Right lobe of liver (tissue), 6 donors: ENCODE measurements around the gene CROCC2. TPM values are rescaled to one million over a fixed set of nuclear protein-coding genes. Genes with fewer than 3 reads are reported as not detected.
A peak's percentile ranks its signal among the peaks of the same experiment; 100 is the strongest.

Experiments used
- ATAC-seq, 4 donors: fragments of 200-7000 bp; cut with Tn5 transposase; one replicate each; pipeline ENCODE4 v1.9.1; 2020; ENCODE audit warnings: mild to moderate bottlenecking in 4 of 4, moderate library complexity in 4 of 4
- DNase-seq, 3 donors: peaks; one replicate each; pipeline ENCODE4 v3.0.0-alpha.2; 2020
- H3K27ac ChIP-seq, 3 donors: fragments of 200-600 bp; one replicate each; pipeline ENCODE4 v1.8.0; 2022
- H3K27me3 ChIP-seq, 2 donors: fragments of 200-600 bp; one replicate each; pipeline ENCODE4 v1.8.0; 2022
- H3K36me3 ChIP-seq, 4 donors: fragments of 200-600 bp; sonication (generic) in 1 of 4; one replicate each; pipeline versions ENCODE4 v1.5.1 to v1.8.0; 2017 to 2022; ENCODE audit warnings: control low read depth in 1 of 4
- H3K4me1 ChIP-seq, 4 donors: fragments of 200-600 bp; sonication (generic) in 1 of 4; one replicate each; pipeline versions ENCODE4 v1.5.1 to v1.8.0; 2017 to 2022; ENCODE audit warnings: control low read depth in 1 of 4
- H3K4me3 ChIP-seq, 3 donors: fragments of 200-600 bp; one replicate each; pipeline ENCODE4 v1.8.0; 2022
- H3K9me3 ChIP-seq, 4 donors: fragments of 200-600 bp; sonication (generic) in 1 of 4; one replicate each; pipeline versions ENCODE4 v1.5.1 to v1.8.0; 2017 to 2022; ENCODE audit warnings: control low read depth in 1 of 4
- POLR2A ChIP-seq: fragments of 450-650 bp; IDR thresholded peaks from one replicate; pipeline ENCODE4 v1.6.1; 2017; ENCODE audit warnings: antibody characterized with exemption, mild to moderate bottlenecking
- WGBS: methylation state at CpG from one replicate; pipeline ENCODE4 v1.1.6; 2018; ENCODE audit warnings: low coverage, low lambda C conversion rate; ENCODE audit not compliant: insufficient coverage; ENCODE audit errors: missing lambda C conversion rate; 5-methylcytosine and 5-hydroxymethylcytosine counted together
- intact Hi-C, 2 donors: fragments of 100-400 bp; cut with DNase I; formaldehyde crosslinking; loops; one replicate each; pipeline versions ENCODE4 v1.11.2 to v1.14.1; 2022
- total RNA-seq, 6 experiments: library from RNA; depleted of rRNA in 2 of 6; stranded (reverse); fragments of >200 nt in 2 of 6; fragmentation: NEBNext Ultra II Directional in 3 of 6; extraction: Animal tissue kit (Norgen Biotek cat#: 25700) in 3 of 6; gene quantifications; one replicate each; pipeline versions ENCODE4 v1.1.0 to v1.2.4, GENCODE V29; 2016 to 2023
- TF ChIP-seq, protein P1 (sequence below), 4 donors: fragments of 200-600 bp in 3 of 4; fragments of 450-650 bp in 1 of 4; IDR thresholded peaks; one replicate each; pipeline versions ENCODE4 v1.5.1 to v1.8.0; 2016 to 2022; ENCODE audit warnings: antibody characterized with exemption in 4 of 4, mild to moderate bottlenecking in 2 of 4
- donor health status: DM: no; HTN: yes; CAD: no.
- donor health status: DM: no; HTN: no; CAD: no.
- donor health status: DM: no; HTN: no; CAD: no.
- donor health status: DM: no; HTN: yes; CAD: no.
- donor health status: DM: no; HTN: yes; CAD: no.

CROCC2 gene
- total RNA-seq, 6 experiments from 2014 or later = 0.06 to 0.15 (median 0.12) TPM; not detected in 1

DNA sequence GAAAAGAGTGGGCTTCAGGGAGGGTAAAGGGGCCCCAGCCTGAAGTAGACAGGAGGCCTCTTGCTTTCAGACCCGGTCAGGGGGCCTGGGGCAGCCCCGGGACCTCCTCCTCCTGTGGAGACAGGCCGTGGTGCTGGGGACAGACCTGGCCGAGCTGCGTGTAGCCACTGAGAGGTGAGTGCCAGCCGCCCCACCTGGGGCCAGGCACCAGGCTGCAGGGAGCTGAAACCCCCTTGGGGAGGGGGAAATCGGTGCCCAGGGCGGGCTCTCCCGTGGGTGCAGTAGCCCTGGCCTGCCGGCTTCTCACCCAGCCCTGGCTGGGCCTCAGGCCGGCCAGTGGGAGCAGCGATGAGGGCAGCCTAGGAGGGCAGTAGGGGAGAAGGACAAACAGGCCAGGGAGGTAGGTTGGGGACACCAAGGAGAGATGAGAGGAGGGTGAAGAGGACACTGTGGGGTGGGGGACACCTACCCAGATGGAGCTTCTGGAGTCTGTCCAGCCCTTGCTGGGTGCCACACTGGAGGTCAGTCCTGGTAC, 24.0 kb downstream of the CROCC2 start:
- H3K27me3 ChIP-seq = no peaks in the 10 kb centered on the region
- no peak overlapping the region for H3K27ac ChIP-seq
- WGBS = no CpG with 5 or more reads among the region's 12 CpGs
- no peak overlapping the region for H3K4me3 ChIP-seq
- TF ChIP-seq, protein P1, sequence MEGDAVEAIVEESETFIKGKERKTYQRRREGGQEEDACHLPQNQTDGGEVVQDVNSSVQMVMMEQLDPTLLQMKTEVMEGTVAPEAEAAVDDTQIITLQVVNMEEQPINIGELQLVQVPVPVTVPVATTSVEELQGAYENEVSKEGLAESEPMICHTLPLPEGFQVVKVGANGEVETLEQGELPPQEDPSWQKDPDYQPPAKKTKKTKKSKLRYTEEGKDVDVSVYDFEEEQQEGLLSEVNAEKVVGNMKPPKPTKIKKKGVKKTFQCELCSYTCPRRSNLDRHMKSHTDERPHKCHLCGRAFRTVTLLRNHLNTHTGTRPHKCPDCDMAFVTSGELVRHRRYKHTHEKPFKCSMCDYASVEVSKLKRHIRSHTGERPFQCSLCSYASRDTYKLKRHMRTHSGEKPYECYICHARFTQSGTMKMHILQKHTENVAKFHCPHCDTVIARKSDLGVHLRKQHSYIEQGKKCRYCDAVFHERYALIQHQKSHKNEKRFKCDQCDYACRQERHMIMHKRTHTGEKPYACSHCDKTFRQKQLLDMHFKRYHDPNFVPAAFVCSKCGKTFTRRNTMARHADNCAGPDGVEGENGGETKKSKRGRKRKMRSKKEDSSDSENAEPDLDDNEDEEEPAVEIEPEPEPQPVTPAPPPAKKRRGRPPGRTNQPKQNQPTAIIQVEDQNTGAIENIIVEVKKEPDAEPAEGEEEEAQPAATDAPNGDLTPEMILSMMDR (IDR thresholded peaks at IDR 0.05) = no peak
- TF ChIP-seq POLR2A = no peak
- DNase-seq (peak in 2 of 3 donors; percentile 40 to 42), ATAC-seq (no peak)
- intact Hi-C loops = no loop called here
- no peaks in the 10 kb centered on the region for H3K4me1 ChIP-seq
- no peaks in the 10 kb centered on the region for H3K36me3 ChIP-seq
- no peaks in the 10 kb centered on the region for H3K9me3 ChIP-seq

DNA sequence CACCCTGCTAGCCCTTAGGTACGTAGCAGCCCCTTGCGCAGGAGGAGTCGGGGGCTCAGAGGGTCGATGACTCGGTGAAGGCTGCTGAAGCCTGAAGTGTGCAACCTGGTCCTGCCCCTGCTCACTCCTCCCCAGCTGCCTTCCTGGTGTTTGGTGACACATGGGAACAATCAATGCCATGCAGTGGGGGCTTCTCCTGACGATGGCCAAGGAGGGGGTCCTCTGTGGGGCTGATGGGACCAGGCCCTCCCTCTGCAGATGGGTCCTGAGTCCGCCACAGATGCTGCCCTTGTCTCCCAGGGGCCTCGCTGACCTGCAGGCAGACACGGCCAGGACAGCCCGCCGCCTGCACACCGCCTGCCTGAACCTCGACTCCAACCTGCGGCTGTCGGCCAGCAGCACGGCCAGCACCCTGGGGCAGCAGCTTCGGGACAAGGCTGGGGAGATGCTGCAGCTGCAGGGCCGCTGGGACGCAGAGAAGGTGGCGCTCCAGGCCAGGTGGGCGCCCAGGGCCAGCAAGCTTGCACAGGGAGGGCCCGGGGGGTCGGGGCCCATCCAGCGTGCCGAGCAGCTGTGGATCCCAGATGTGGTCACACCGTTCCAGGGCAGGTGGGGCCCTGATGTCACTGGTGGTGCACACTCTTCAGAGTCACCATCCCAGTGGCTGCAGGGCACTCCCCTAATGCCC, 24.6 kb downstream of the CROCC2 start:
- Histone ChIP-seq H3K27me3 (no peaks in the 10 kb centered on the region), H3K4me1 (no peaks in the 10 kb centered on the region), H3K9me3 (no peaks in the 10 kb centered on the region), H3K4me3 (no peak overlapping the region), H3K27ac (no peak overlapping the region), H3K36me3 (no peaks in the 10 kb centered on the region)
- WGBS = 60% methylated on average over 1 of the region's 26 CpGs
- TF ChIP-seq, protein P1 (IDR thresholded peaks at IDR 0.05) = no peak
- TF ChIP-seq POLR2A = no peak
- intact Hi-C loops = no loop called here
- DNase-seq (peak in 2 of 3 donors; percentile 35 to 50), ATAC-seq (no peak)

DNA sequence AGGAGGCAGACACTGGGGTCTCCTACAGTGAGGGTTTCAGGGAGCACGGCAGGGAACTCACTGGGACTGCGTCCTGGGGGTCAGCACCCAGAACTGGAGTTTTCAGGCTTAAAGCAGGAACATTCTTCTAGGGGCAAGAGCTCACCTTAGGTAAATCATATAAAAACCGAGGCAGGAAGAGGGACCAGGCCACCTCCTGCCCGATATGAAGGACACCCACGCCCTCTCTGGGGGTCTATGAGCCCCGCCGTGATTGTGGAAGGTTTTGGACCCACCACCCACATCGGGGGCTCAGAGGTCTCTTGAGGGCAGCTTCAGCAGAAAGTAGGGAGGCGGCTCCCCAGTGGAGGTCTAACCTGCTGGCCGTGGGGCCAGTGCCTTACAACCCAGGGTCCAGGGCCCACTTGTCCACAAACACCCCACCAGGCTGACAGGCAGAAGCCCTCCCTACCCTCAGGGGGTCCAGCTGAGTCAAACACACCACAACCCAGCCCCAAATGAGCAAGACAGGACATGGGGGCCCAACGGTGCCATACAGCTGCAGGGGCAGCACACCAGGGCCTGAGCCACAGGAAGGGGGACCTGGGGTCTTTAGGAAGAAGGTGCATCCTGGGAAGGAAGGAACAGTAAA, 25.3 kb downstream of the CROCC2 start:
- no peak for ATAC-seq
- 0% methylated on average over 1 of the region's 11 CpGs for WGBS

DNA sequence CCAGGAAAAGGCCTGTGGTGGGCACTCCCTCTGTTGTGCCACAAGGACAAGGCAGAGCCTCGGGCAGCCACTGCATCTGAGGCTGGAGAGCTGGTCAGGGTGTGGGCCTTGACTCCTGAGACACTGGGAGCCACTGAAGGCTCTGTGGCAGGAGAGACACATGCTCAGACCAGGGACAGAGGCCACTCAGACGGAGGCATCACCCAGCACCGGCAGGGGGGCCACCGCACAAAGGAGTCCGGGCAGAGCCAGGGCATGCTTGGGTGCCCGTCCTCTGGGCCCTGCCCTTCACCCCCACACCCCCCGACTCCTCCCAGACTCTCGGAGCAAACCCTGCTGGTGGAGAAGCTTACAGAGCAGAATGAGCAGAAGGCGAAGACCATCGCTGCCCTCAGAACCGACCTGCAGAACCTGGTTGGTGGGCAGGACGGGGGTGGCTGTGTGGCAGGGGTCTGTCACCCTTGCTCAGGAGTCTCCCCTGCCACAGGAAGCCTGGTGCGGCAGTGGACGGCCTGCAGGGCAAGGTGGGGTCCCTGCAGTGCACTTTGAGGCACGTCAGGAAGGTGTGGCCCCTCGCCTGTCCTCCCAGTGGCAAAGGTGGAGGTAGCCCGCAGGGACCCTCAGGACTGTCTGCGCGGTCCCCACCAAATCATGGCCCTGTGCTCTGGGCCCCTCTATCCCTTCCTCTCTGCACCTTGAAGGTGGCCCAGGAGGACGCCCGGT, 26.0 kb downstream of the CROCC2 start:
- no peaks in the 10 kb centered on the region for H3K4me1 ChIP-seq
- no peaks in the 10 kb centered on the region for H3K9me3 ChIP-seq
- no peak overlapping the region for H3K27ac ChIP-seq
- ATAC-seq = no peak
- peak in 2 of 3 donors; percentile 38 to 42 for DNase-seq
- H3K4me3 ChIP-seq = no peak overlapping the region
- no peaks in the 10 kb centered on the region for H3K36me3 ChIP-seq
- no peaks in the 10 kb centered on the region for H3K27me3 ChIP-seq
- WGBS = 83% methylated on average over 4 of the region's 21 CpGs
- TF ChIP-seq POLR2A = no peak
- TF ChIP-seq, protein P1 (IDR thresholded peaks at IDR 0.05) = no peak
- intact Hi-C loops = no loop called here

More for the DNA sequence above, 25.3 kb downstream of the CROCC2 start:
- H3K27me3 ChIP-seq = no peaks in the 10 kb centered on the region
- intact Hi-C loops = no loop called here
- peak in 2 of 3 donors; percentile 29 to 31 for DNase-seq
- H3K27ac ChIP-seq = no peak overlapping the region
- no peak overlapping the region for H3K4me3 ChIP-seq
- H3K36me3 ChIP-seq = no peaks in the 10 kb centered on the region
- TF ChIP-seq POLR2A = no peak
- TF ChIP-seq, protein P1 (IDR thresholded peaks at IDR 0.05) = no peak
- H3K9me3 ChIP-seq = no peaks in the 10 kb centered on the region
- H3K4me1 ChIP-seq = no peaks in the 10 kb centered on the region
